T-cell (primary cell): ENCODE data around the gene TMEM161A. TPM values are rescaled to one million over a fixed set of nuclear protein-coding genes. Genes with fewer than 3 reads are reported as not detected.
"Not testable (repeated sequence)": the region's sequence is repeated elsewhere in the genome, so short reads cannot be mapped to it uniquely, and the experiment has no call there.

Source experiments
- ATAC-seq, 4 experiments: fragments of 200-7000 bp in 3 of 4; fragments of 150-1000 bp in 1 of 4; cut with Tn5 transposase; replicated peaks in 1 of 4; 1 replicate in 3 of 4; 2 replicates in 1 of 4; pipeline ENCODE4 v1.10.0; 2021; ENCODE audit warnings: moderate library complexity in 3 of 4, mild to moderate bottlenecking in 2 of 4, moderate number of reproducible peaks in 1 of 4
- CTCF ChIA-PET, 2 donors: fragments of 300-600 bp; sonication (Branson Sonifier 250); formaldehyde crosslinking; loops; one replicate each; lab custom pipeline; 2022; ENCODE audit warnings: antibody characterized with exemption in 2 of 2; lab: Charles Lee
- POLR2A ChIA-PET, 2 donors: fragments of 300-600 bp; sonication (Branson Sonifier 250); formaldehyde crosslinking; loops; one replicate each; lab custom pipeline; 2022; ENCODE audit warnings: antibody characterized with exemption in 2 of 2; lab: Charles Lee
- DNase-seq, 35 experiments: peaks; one replicate each; pipeline versions ENCODE4 v3.0.0 to v3.0.0-alpha.2; 2013 to 2023
- H3K27ac ChIP-seq: one replicate; pipeline ENCODE4 v1.5.1; 2013; ENCODE audit warnings: low read length
- H3K27me3 ChIP-seq, 2 experiments: replicated peaks in 1 of 2; 1 replicate in 1 of 2; 2 replicates in 1 of 2; pipeline versions ENCODE4 v1.6.1 to v1.7.0; 2013; ENCODE audit warnings: low read length in 1 of 2, mixed read lengths in 1 of 2; ENCODE audit not compliant: control insufficient read depth in 2 of 2, insufficient read depth in 2 of 2; ENCODE audit errors: extremely low read depth in 1 of 2
- H3K36me3 ChIP-seq, 2 donors: 1 replicate in 1 of 2; 2 replicates in 1 of 2; pipeline versions ENCODE4 v1.6.1 to v1.7.0; 2013; ENCODE audit warnings: low read length in 1 of 2; ENCODE audit not compliant: control insufficient read depth in 2 of 2, insufficient read depth in 1 of 2; ENCODE audit errors: extremely low read depth in 1 of 2
- H3K4me1 ChIP-seq, 2 experiments: 1 replicate in 1 of 2; 2 replicates in 1 of 2; pipeline versions ENCODE4 v1.6.1 to v1.7.0; 2013; ENCODE audit warnings: low read length in 2 of 2, mixed read lengths in 1 of 2; ENCODE audit not compliant: insufficient read depth in 2 of 2, control insufficient read depth in 1 of 2; ENCODE audit errors: extremely low read depth in 1 of 2
- H3K4me3 ChIP-seq, 2 donors: 1 replicate in 1 of 2; 2 replicates in 1 of 2; pipeline versions ENCODE4 v1.5.1 to v1.7.0; 2013; ENCODE audit warnings: mild to moderate bottlenecking in 2 of 2, low read length in 1 of 2, moderate library complexity in 1 of 2; ENCODE audit not compliant: control insufficient read depth in 1 of 2; ENCODE audit errors: extremely low read depth in 1 of 2
- H3K9me3 ChIP-seq: 2 replicates; pipeline ENCODE4 v1.7.0; 2013
- H3K27ac Mint-ChIP-seq, 2 donors: one replicate each; pipeline ENCODE4 v1.8.0; 2020 to 2021; ENCODE audit warnings: mild to moderate bottlenecking in 2 of 2, mixed read lengths in 2 of 2
- H3K27me3 Mint-ChIP-seq, 2 donors: one replicate each; pipeline ENCODE4 v1.8.0; 2021 to 2022; ENCODE audit warnings: mixed read lengths in 2 of 2
- H3K36me3 Mint-ChIP-seq: one replicate; pipeline ENCODE4 v1.8.0; 2021; ENCODE audit warnings: mixed read lengths
- H3K4me1 Mint-ChIP-seq, 3 donors: one replicate each; pipeline ENCODE4 v1.8.0; 2020 to 2022; ENCODE audit warnings: mixed read lengths in 3 of 3, mild to moderate bottlenecking in 1 of 3
- H3K4me3 Mint-ChIP-seq, 3 donors: one replicate each; pipeline ENCODE4 v1.8.0; 2020 to 2022; ENCODE audit warnings: mild to moderate bottlenecking in 3 of 3, mixed read lengths in 3 of 3, moderate library complexity in 3 of 3
- H3K9me3 Mint-ChIP-seq, 3 donors: one replicate each; pipeline ENCODE4 v1.8.0; 2020 to 2022; ENCODE audit warnings: mixed read lengths in 3 of 3
- WGBS: methylation state at CpG from one replicate; pipeline ENCODE4 v1.1.5; 2013; ENCODE audit warnings: missing lambda C conversion rate; ENCODE audit not compliant: insufficient coverage; 5-methylcytosine and 5-hydroxymethylcytosine counted together
- total RNA-seq, 35 experiments: library from RNA in 6 of 35; stranded (reverse) in 6 of 35; fragments of 120-200 nt in 1 of 35; gene quantifications; one replicate each; pipeline versions ENCODE4 v1.2.1 to v1.2.4 and lab custom pipeline; 2013 to 2026

TMEM161A gene
- total RNA-seq, 5 donors from 2014 or later (not counting 1 experiment from before 2014, with no cell fraction given): 14.3 to 36.7 (median 34.4) TPM

- ATAC-seq, POLR2A ChIA-PET, H3K27ac Mint-ChIP-seq, H3K4me1 ChIP-seq, H3K4me1 Mint-ChIP-seq, H3K27me3 ChIP-seq, DNase-seq, H3K27me3 Mint-ChIP-seq, H3K9me3 ChIP-seq, H3K36me3 Mint-ChIP-seq, H3K4me3 Mint-ChIP-seq, H3K27ac ChIP-seq, H3K9me3 Mint-ChIP-seq, H3K4me3 ChIP-seq: not testable (repeated sequence)
- 100% methylated on average over 2 of the region's 8 CpGs for WGBS
- CTCF ChIA-PET: interaction anchor here in 1 of 2 donors (1.2 kb wide), 1 partner anchor 32 kb away, joined by 3 read pairs; no protein-coding TSS in a partner anchor
- peaks cover 8 to 12% of the 10 kb centered on the region in 2 donors for H3K36me3 ChIP-seq
These were observed 10.2 kb upstream of the TMEM161A start for GRCh38 chr19:19148504-19148903.

- ChIA-PET CTCF (interaction anchor here (1.2 to 1.5 kb wide), 3 partner anchors 27 to 83 kb away, joined by 3 to 4 read pairs (median 4); no protein-coding TSS in a partner anchor), POLR2A (interaction anchor here in 1 of 2 donors (0.7 kb wide), 1 partner anchor 1035 kb away, joined by 4 read pairs; no protein-coding TSS in a partner anchor)
- H3K36me3 Mint-ChIP-seq: peaks cover 8% of the 10 kb centered on the region
- H3K4me1 Mint-ChIP-seq: peaks cover 0 to 2% (median 0%) of the 10 kb centered on the region in 3 donors
- ATAC-seq (no peak), DNase-seq (no peak)
- H3K27ac ChIP-seq: no peak overlapping the region
- H3K27ac Mint-ChIP-seq: no peak overlapping the region
- peaks cover 0 to 9% of the 10 kb centered on the region in 2 experiments for H3K4me1 ChIP-seq
- no peaks in the 10 kb centered on the region for H3K27me3 ChIP-seq
- H3K9me3 ChIP-seq: no peaks in the 10 kb centered on the region
- H3K4me3 ChIP-seq: no peak overlapping the region
- H3K9me3 Mint-ChIP-seq: no peaks in the 10 kb centered on the region
- peaks cover 8 to 12% of the 10 kb centered on the region in 2 donors for H3K36me3 ChIP-seq
- no peaks in the 10 kb centered on the region for H3K27me3 Mint-ChIP-seq
- no peak overlapping the region for H3K4me3 Mint-ChIP-seq
- WGBS: 100% methylated on average over 4 of the region's 5 CpGs
These were observed 9.1 kb upstream of the TMEM161A start for GRCh38 chr19:19147344-19147743.

- Histone ChIP-seq H3K27me3 (no peaks in the 10 kb centered on the region), H3K36me3 (peaks cover 8 to 12% of the 10 kb centered on the region in 2 donors), H3K27ac (no peak overlapping the region), H3K4me1 (peaks cover 0 to 9% of the 10 kb centered on the region in 2 experiments), H3K9me3 (no peaks in the 10 kb centered on the region), H3K4me3 (no peak overlapping the region)
- no peak overlapping the region for H3K27ac Mint-ChIP-seq
- no peak overlapping the region for H3K4me3 Mint-ChIP-seq
- no peak for DNase-seq
- POLR2A ChIA-PET: interaction anchor here in 1 of 2 donors (0.7 kb wide), 1 partner anchor 1035 kb away, joined by 4 read pairs; no protein-coding TSS in a partner anchor
- WGBS: 80% methylated on average over 2 of the region's 7 CpGs
- peaks cover 8% of the 10 kb centered on the region for H3K36me3 Mint-ChIP-seq
- ATAC-seq: no peak
- CTCF ChIA-PET: interaction anchor here (1.3 to 1.5 kb wide), 2 partner anchors 28 to 83 kb away, joined by 4 read pairs; no protein-coding TSS in a partner anchor
- no peaks in the 10 kb centered on the region for H3K27me3 Mint-ChIP-seq
- H3K4me1 Mint-ChIP-seq: peaks cover 0 to 2% (median 0%) of the 10 kb centered on the region in 3 donors
- H3K9me3 Mint-ChIP-seq: no peaks in the 10 kb centered on the region
These were observed 8.6 kb upstream of the TMEM161A start for GRCh38 chr19:19146865-19147264.

GRCh38 chr19:19145684-19146608 lies 7.7 kb upstream of the TMEM161A start:
- Histone ChIP-seq H3K9me3 (no peaks in the 10 kb centered on the region), H3K27ac (no peak overlapping the region), H3K4me1 (peaks cover 0 to 9% of the 10 kb centered on the region in 2 experiments), H3K4me3 (no peak overlapping the region), H3K36me3 (peaks cover 8 to 12% of the 10 kb centered on the region in 2 donors), H3K27me3 (no peaks in the 10 kb centered on the region)
- H3K4me1 Mint-ChIP-seq: peaks cover 0 to 2% (median 0%) of the 10 kb centered on the region in 3 donors
- no peaks in the 10 kb centered on the region for H3K27me3 Mint-ChIP-seq
- no peak overlapping the region for H3K4me3 Mint-ChIP-seq
- H3K36me3 Mint-ChIP-seq: peaks cover 8% of the 10 kb centered on the region
- ChIA-PET CTCF (interaction anchor here (0.6 to 1.3 kb wide), 6 partner anchors 11 to 232 kb away, joined by 3 to 4 read pairs (median 3); no protein-coding TSS in a partner anchor), POLR2A (no interaction called here)
- DNase-seq: peak; percentile 53 to 89 (median 80)
- peak; percentile 80 to 89 (median 83) for ATAC-seq
- no peaks in the 10 kb centered on the region for H3K9me3 Mint-ChIP-seq
- H3K27ac Mint-ChIP-seq: no peak overlapping the region
- WGBS: 52% methylated on average over 37 of the region's 47 CpGs

GRCh38 chr19:19145281-19145680 lies 7.0 kb upstream of the TMEM161A start:
- POLR2A ChIA-PET: no interaction called here
- CTCF ChIA-PET: interaction anchor here (0.6 to 1.1 kb wide), 4 partner anchors 12 to 232 kb away, joined by 3 to 4 read pairs (median 3); no protein-coding TSS in a partner anchor
- peaks cover 0 to 2% (median 0%) of the 10 kb centered on the region in 3 donors for H3K4me1 Mint-ChIP-seq
- no peak for ATAC-seq
- H3K9me3 Mint-ChIP-seq: no peaks in the 10 kb centered on the region
- H3K27ac Mint-ChIP-seq: no peak overlapping the region
- Histone ChIP-seq H3K27me3 (no peaks in the 10 kb centered on the region), H3K4me1 (peaks cover 0 to 9% of the 10 kb centered on the region in 2 experiments), H3K9me3 (no peaks in the 10 kb centered on the region), H3K27ac (no peak overlapping the region), H3K4me3 (no peak overlapping the region), H3K36me3 (peaks cover 8 to 12% of the 10 kb centered on the region in 2 donors)
- H3K4me3 Mint-ChIP-seq: no peak overlapping the region
- no peak for DNase-seq
- 92% methylated on average over 14 of the region's 17 CpGs for WGBS
- H3K27me3 Mint-ChIP-seq: no peaks in the 10 kb centered on the region
- peaks cover 8% of the 10 kb centered on the region for H3K36me3 Mint-ChIP-seq

- peaks cover 0 to 7% of the 10 kb centered on the region in 2 experiments for H3K27me3 ChIP-seq
- no peaks in the 10 kb centered on the region for H3K9me3 ChIP-seq
- POLR2A ChIA-PET: no interaction called here
- H3K27ac ChIP-seq: no peak overlapping the region
- CTCF ChIA-PET: no interaction called here
- Mint-ChIP-seq H3K4me1 (peaks cover 16 to 25% (median 22%) of the 10 kb centered on the region in 3 donors), H3K27me3 (peaks cover 0 to 2% of the 10 kb centered on the region in 2 donors), H3K4me3 (no peak overlapping the region), H3K9me3 (no peaks in the 10 kb centered on the region), H3K36me3 (peaks cover under 1% of the 10 kb centered on the region), H3K27ac (no peak overlapping the region)
- peaks cover 0 to 3% of the 10 kb centered on the region in 2 donors for H3K36me3 ChIP-seq
- no peak overlapping the region for H3K4me3 ChIP-seq
- ATAC-seq (no peak), DNase-seq (no peak)
- WGBS: 99% methylated on average over 9 of the region's 12 CpGs
- peaks cover 1 to 28% of the 10 kb centered on the region in 2 experiments for H3K4me1 ChIP-seq
These were observed 4.1 kb upstream of the TMEM161A start for GRCh38 chr19:19142347-19142746.
